Left ventricle myocardium inferior (tissue), 1 donor: Measurements from ENCODE around the gene NECAB2. TPM values are rescaled to one million over a fixed set of nuclear protein-coding genes. Genes with fewer than 3 reads are reported as not detected.

ENCODE experiments used
- DNase-seq: peaks from one replicate; pipeline ENCODE4 v3.0.0-alpha.2; 2020
- H3K27ac ChIP-seq: fragments of 200-600 bp; replicated peaks from 2 replicates; pipeline ENCODE4 v1.8.0; 2021
- H3K27me3 ChIP-seq: fragments of 200-600 bp; 2 replicates; pipeline ENCODE4 v1.8.0; 2021; ENCODE audit warnings: low read depth
- H3K36me3 ChIP-seq: fragments of 200-600 bp; 2 replicates; pipeline ENCODE4 v1.8.0; 2021
- H3K4me1 ChIP-seq: fragments of 200-600 bp; 2 replicates; pipeline ENCODE4 v1.8.0; 2021
- H3K4me3 ChIP-seq: fragments of 200-600 bp; 2 replicates; pipeline ENCODE4 v1.8.0; 2021; ENCODE audit warnings: mild to moderate bottlenecking, moderate library complexity
- H3K9me3 ChIP-seq: fragments of 200-600 bp; replicated peaks from 2 replicates; pipeline ENCODE4 v1.8.0; 2021
- intact Hi-C: fragments of 100-400 bp; cut with micrococcal nuclease; formaldehyde crosslinking; loops from one replicate; pipeline ENCODE4 v1.11.0; 2022
- total RNA-seq: library from RNA; stranded (reverse); fragmentation: NEBNext Ultra II Directional; extraction: Animal tissue kit (Norgen Biotek cat#: 25700); gene quantifications from one replicate; pipeline ENCODE4 v1.2.1, GENCODE V29; 2021
- TF ChIP-seq, protein P1 (sequence below): fragments of 200-600 bp; IDR thresholded peaks from 2 replicates; pipeline ENCODE4 v1.8.0; 2021; ENCODE audit warnings: antibody characterized with exemption, mild to moderate bottlenecking, borderline replicate concordance
- donor health status: DM: no; HTN: yes; CAD: no; lungs with severe emphysema.

NECAB2 gene
- total RNA-seq, 1 donor from 2014 or later, result 0.69 TPM

DNA sequence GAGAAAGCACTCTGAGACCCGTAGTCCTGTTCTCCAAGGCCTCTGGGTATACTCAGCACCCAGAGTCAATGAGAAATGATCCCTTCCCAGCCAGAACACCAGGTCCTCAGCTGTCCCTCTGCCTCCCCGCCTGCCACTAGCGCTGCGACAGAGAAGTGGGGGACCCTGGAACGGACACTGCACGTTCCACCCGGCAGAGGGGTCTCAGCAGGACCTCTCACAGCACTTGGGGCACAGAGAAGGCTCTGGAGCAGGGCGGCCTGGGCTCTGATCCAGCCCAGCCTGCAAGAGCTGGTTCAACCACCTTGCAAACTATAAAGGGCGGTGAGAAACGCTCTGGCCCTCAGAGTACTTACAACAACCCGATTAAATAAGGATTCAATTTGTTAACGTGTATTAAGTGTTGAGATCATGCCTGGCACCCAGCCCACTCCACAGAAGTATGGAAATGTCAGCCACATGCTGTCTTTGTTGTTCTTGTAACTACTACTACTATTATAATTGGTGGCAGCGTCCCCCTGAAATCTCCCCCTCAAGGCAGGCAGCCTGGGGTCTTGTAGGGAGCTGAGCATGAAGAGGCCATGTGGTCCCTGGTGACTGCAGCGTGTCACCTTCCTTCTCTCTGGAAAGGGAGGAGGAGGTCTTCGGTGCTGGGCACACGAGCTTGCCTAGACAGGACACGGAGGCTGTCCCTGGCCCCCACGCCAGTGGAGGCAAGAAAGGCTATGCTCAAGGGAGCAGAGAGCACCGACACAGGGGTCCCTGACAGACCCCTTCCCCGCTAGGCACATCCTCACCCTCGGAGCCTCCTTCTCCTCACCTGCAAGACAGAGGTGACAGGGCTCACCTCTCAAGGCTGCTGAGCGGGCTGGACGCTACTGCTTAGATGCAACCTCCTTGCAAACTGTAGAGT lies 12.6 kb upstream of the NECAB2 start:
- intact Hi-C loops, result loop anchor here (10.0 kb wide), 1 partner anchor 229 kb away; the partner anchor contains the start of gene TAF1C
- Histone ChIP-seq H3K27ac (peak overlapping the region; percentile 99), H3K9me3 (no peaks in the 10 kb centered on the region), H3K4me1 (peaks cover 62% of the 10 kb centered on the region), H3K36me3 (peaks cover 12% of the 10 kb centered on the region), H3K27me3 (no peaks in the 10 kb centered on the region), H3K4me3 (no peak overlapping the region)
- peak; percentile 34 for DNase-seq
- TF ChIP-seq, protein P1, sequence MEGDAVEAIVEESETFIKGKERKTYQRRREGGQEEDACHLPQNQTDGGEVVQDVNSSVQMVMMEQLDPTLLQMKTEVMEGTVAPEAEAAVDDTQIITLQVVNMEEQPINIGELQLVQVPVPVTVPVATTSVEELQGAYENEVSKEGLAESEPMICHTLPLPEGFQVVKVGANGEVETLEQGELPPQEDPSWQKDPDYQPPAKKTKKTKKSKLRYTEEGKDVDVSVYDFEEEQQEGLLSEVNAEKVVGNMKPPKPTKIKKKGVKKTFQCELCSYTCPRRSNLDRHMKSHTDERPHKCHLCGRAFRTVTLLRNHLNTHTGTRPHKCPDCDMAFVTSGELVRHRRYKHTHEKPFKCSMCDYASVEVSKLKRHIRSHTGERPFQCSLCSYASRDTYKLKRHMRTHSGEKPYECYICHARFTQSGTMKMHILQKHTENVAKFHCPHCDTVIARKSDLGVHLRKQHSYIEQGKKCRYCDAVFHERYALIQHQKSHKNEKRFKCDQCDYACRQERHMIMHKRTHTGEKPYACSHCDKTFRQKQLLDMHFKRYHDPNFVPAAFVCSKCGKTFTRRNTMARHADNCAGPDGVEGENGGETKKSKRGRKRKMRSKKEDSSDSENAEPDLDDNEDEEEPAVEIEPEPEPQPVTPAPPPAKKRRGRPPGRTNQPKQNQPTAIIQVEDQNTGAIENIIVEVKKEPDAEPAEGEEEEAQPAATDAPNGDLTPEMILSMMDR, result no peak

DNA sequence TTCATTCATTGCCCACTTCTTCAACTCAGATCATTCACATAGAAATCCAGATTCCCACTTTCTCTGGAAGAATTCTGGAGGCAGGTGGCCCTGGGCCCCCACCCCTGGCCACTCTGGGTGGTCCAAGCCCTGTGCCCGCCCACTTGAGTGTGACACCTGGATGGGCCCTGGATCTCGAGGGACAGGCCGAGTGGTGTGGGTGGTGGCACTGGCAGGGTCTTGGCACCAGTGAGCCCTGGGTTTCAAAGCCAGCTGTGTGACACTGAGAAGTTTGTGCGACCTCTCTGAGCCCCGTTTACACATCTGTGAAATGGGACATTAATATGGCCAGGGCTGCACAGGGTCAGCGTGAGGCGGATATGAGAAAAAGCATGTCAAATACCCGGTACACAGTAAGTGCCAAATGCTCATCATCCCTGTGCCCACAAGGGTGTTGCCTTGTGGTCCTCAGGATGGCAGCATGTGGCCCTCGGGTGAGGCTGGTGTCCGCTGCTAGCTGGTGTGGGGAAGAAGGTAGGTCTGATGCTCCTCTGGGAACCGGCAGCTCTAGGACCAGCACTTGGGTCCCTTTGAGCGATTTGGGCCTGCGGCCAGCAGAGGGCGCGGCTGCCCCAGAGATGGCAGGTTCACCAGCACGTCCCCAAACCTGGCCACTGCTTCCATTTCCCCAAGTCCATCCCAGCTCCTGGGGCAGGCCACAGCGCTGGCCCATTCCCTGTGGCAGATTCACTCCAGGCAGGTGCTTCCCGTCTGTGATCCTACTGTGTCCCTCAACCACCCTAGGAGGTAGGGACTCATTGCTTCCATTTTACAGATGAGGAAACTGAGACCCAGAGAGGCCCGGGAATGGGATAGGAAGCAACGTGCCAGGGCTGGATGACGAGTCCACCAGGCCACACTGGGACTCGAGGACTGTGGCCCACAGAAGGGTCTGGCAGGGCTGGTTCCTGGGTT lies 11.4 kb upstream of the NECAB2 start:
- Histone ChIP-seq H3K4me1 (peaks cover 67% of the 10 kb centered on the region), H3K9me3 (no peaks in the 10 kb centered on the region), H3K27me3 (no peaks in the 10 kb centered on the region), H3K36me3 (peaks cover 23% of the 10 kb centered on the region), H3K4me3 (no peak overlapping the region), H3K27ac (peak overlapping the region; percentile 33)
- peak; percentile 84 for DNase-seq
- TF ChIP-seq, protein P1, result peak; percentile 82
- intact Hi-C loops, result loop anchor here (10.0 kb wide), 1 partner anchor 228 kb away; the partner anchor contains the start of gene TAF1C

DNA sequence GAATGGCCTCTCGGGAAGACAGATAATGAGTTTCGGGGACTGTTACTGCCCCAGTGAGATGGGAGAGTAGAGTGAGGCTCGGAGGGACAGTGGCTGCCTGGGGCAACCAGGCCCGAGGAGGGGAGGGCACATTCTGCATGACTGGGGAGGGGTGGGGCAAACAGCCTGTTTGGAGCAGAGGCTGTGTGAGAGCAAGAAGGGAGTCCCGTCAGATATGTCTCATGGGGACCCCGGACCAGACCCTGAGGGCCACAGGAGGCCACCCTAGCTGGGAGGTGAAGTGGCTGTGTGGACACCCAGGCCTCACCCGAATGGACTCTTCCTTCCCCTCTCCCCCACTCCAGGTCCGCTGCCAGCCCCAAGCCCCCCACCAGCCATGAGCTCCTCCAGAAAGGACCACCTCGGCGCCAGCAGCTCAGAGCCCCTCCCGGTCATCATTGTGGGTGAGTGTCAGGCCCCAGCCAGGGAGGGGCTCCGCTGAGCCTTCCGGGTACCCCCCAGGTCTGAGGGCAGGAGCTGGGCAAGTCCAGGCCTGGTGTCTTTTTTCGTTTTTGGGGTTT lies 10.7 kb upstream of the NECAB2 start:
- peaks cover 63% of the 10 kb centered on the region for H3K4me1 ChIP-seq
- peak overlapping the region; percentile 33 for H3K27ac ChIP-seq
- no peaks in the 10 kb centered on the region for H3K27me3 ChIP-seq
- intact Hi-C loops, result loop anchor here (10.0 kb wide), 1 partner anchor 227 kb away; the partner anchor contains the start of gene TAF1C
- no peaks in the 10 kb centered on the region for H3K9me3 ChIP-seq
- no peak overlapping the region for H3K4me3 ChIP-seq
- no peak for DNase-seq
- TF ChIP-seq, protein P1, result no peak
- H3K36me3 ChIP-seq, result peaks cover 31% of the 10 kb centered on the region

DNA sequence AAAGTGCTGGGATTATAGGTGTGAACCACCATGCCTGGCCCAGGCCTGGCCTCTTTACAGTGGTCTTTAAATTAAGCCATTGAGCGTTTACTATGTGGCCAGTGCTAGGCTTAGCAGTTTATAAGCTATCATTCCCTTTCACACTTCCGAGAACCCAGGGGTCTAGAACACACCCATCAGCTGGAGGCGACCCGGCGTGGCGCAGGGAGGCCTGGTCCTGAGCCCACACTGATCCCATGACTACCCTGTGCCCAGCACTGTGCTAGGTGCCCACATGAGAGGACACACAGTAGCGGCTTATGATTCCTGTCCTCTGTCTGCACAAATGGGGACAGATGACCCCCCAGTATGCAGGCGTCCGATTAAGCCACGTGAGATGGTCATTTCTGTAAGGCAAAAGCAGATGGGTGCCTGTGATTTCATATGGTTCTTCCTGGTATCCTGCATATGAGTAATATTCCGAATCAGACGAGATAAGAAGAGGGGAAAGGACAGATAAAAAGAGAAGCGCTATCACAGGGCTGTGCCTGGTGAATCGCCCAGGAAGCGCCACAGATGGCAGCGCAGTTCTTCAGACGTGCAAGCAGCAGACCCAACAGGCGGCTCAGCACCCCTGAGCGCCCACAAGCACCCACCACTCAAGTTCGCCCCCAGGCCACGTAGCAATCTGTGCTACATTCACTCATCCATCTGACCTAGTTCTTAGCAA lies 9.8 kb upstream of the NECAB2 start:
- Histone ChIP-seq H3K4me1 (peaks cover 58% of the 10 kb centered on the region), H3K9me3 (no peaks in the 10 kb centered on the region), H3K27me3 (no peaks in the 10 kb centered on the region), H3K4me3 (no peak overlapping the region), H3K36me3 (peaks cover 31% of the 10 kb centered on the region), H3K27ac (peak overlapping the region; percentile 80)
- no peak for DNase-seq
- TF ChIP-seq, protein P1, result no peak
- intact Hi-C loops, result loop anchor here (10.0 kb wide), 1 partner anchor 227 kb away; the partner anchor contains the start of gene TAF1C
